Natural killer cell (primary cell): ENCODE results near the gene TNFAIP3. TPM values are rescaled to one million over a fixed set of nuclear protein-coding genes. Genes with fewer than 3 reads are reported as not detected.
A peak's percentile ranks its signal among the peaks of the same experiment; 100 is the strongest.

Source experiments
- ATAC-seq, 3 donors: fragments of 150-1000 bp in 2 of 3; fragments of 200-7000 bp in 1 of 3; cut with Tn5 transposase; 1 replicate in 1 of 3; 2 replicates in 2 of 3; pipeline ENCODE4 v1.10.0; 2021; ENCODE audit warnings: mild to moderate bottlenecking in 2 of 3, moderate library complexity in 2 of 3
- DNase-seq, 2 donors: peaks; one replicate each; pipeline versions ENCODE4 v3.0.0 to v3.0.0-alpha.2; 2013 to 2021; ENCODE audit warnings: mixed read lengths in 1 of 2
- H3K27ac ChIP-seq: one replicate; pipeline ENCODE4 v1.5.1; 2013; ENCODE audit warnings: mild to moderate bottlenecking, low read length
- H3K27me3 ChIP-seq: one replicate; pipeline ENCODE4 v1.6.1; 2013; ENCODE audit warnings: low read length; ENCODE audit not compliant: control insufficient read depth, insufficient read depth
- H3K36me3 ChIP-seq: one replicate; pipeline ENCODE4 v1.6.1; 2013; ENCODE audit warnings: low read length; ENCODE audit not compliant: control insufficient read depth, insufficient read depth
- H3K4me1 ChIP-seq: one replicate; pipeline ENCODE4 v1.6.1; 2013; ENCODE audit warnings: low read length; ENCODE audit not compliant: control insufficient read depth, insufficient read depth
- H3K4me3 ChIP-seq: one replicate; pipeline ENCODE4 v1.5.1; 2013; ENCODE audit warnings: low read length
- H3K9me3 ChIP-seq: one replicate; pipeline ENCODE4 v1.6.1; 2013; ENCODE audit warnings: low read length; ENCODE audit not compliant: control insufficient read depth, insufficient read depth
- H3K27ac Mint-ChIP-seq, 2 donors: one replicate each; pipeline ENCODE4 v1.8.0; 2022; ENCODE audit warnings: mild to moderate bottlenecking in 2 of 2, mixed read lengths in 2 of 2, moderate library complexity in 1 of 2
- H3K27me3 Mint-ChIP-seq, 2 donors: one replicate each; pipeline ENCODE4 v1.8.0; 2022; ENCODE audit warnings: low read depth in 2 of 2, mixed read lengths in 2 of 2
- H3K36me3 Mint-ChIP-seq: one replicate; pipeline ENCODE4 v1.8.0; 2022; ENCODE audit warnings: mixed read lengths
- H3K4me1 Mint-ChIP-seq, 2 donors: one replicate each; pipeline ENCODE4 v1.8.0; 2022; ENCODE audit warnings: mixed read lengths in 2 of 2
- H3K4me3 Mint-ChIP-seq: one replicate; pipeline ENCODE4 v1.8.0; 2022; ENCODE audit warnings: mild to moderate bottlenecking, moderate library complexity, mixed read lengths
- H3K9me3 Mint-ChIP-seq, 2 donors: one replicate each; pipeline ENCODE4 v1.8.0; 2022; ENCODE audit warnings: mixed read lengths in 2 of 2
- CTCF ChIP-seq: fragments of 200-600 bp; IDR thresholded peaks from one replicate; pipeline ENCODE4 v1.8.0; 2022; ENCODE audit warnings: antibody characterized with exemption
- WGBS: methylation state at CpG from one replicate; pipeline ENCODE4 v1.1.7; 2013; ENCODE audit warnings: missing lambda C conversion rate; ENCODE audit not compliant: insufficient coverage; 5-methylcytosine and 5-hydroxymethylcytosine counted together
- intact Hi-C: fragments of 100-400 bp; cut with micrococcal nuclease; formaldehyde crosslinking; loops from one replicate; pipeline ENCODE4 v1.14.2; 2022
- total RNA-seq, 4 donors: library from RNA; stranded (reverse); fragments of 120-200 nt in 1 of 4; gene quantifications; one replicate each; pipeline versions ENCODE4 v1.2.3 to v1.2.4, GENCODE V29; 2013 to 2022

Gene TNFAIP3
- total RNA-seq, 3 donors from 2014 or later (not counting 1 experiment from before 2014, with no cell fraction given), result 1,163 to 1,298 (median 1,241) TPM

- peak overlapping the region; percentile 85 for H3K27ac ChIP-seq
- Mint-ChIP-seq H3K27me3 (no peaks in the 10 kb centered on the region), H3K4me1 (peaks cover 76 to 77% of the 10 kb centered on the region in 2 donors), H3K4me3 (peak overlapping the region; percentile 29), H3K36me3 (no peaks in the 10 kb centered on the region), H3K9me3 (no peaks in the 10 kb centered on the region), H3K27ac (peak overlapping the region; percentile 92 to 99)
- TF ChIP-seq CTCF, result no peak
- H3K36me3 ChIP-seq, result no peaks in the 10 kb centered on the region
- intact Hi-C loops, result loop anchor here (1.0 to 5.0 kb wide), 5 partner anchors 13 to 151 kb away; no protein-coding TSS in a partner anchor
- peaks cover 52% of the 10 kb centered on the region for H3K4me1 ChIP-seq
- peak; percentile 51 to 78 (median 73) for ATAC-seq
- DNase-seq, result peak; percentile 65 to 96
- H3K9me3 ChIP-seq, result no peaks in the 10 kb centered on the region
- no peak overlapping the region for H3K4me3 ChIP-seq
- WGBS, result 38% methylated on average over 10 of the region's 11 CpGs
- no peaks in the 10 kb centered on the region for H3K27me3 ChIP-seq
These were observed 43.1 kb upstream of the TNFAIP3 start for GRCh38 chr6:137823826-137824555.

- no peaks in the 10 kb centered on the region for H3K9me3 ChIP-seq
- Mint-ChIP-seq H3K27ac (peak overlapping the region; percentile 92 to 99), H3K4me1 (peaks cover 79% of the 10 kb centered on the region in 2 donors), H3K4me3 (peak overlapping the region; percentile 29), H3K9me3 (no peaks in the 10 kb centered on the region), H3K27me3 (no peaks in the 10 kb centered on the region), H3K36me3 (no peaks in the 10 kb centered on the region)
- no peaks in the 10 kb centered on the region for H3K27me3 ChIP-seq
- WGBS, result no CpG with 5 or more reads among the region's 1 CpG
- H3K4me3 ChIP-seq, result no peak overlapping the region
- intact Hi-C loops, result loop anchor here (1.0 to 5.0 kb wide), 5 partner anchors 14 to 151 kb away; no protein-coding TSS in a partner anchor
- no peak for TF ChIP-seq CTCF
- no peaks in the 10 kb centered on the region for H3K36me3 ChIP-seq
- DNase-seq (no peak), ATAC-seq (no peak)
- peaks cover 52% of the 10 kb centered on the region for H3K4me1 ChIP-seq
- H3K27ac ChIP-seq, result peak overlapping the region; percentile 85
These were observed 42.5 kb upstream of the TNFAIP3 start for GRCh38 chr6:137824556-137824879.

- Histone ChIP-seq H3K27ac (peak overlapping the region; percentile 85), H3K27me3 (no peaks in the 10 kb centered on the region), H3K9me3 (no peaks in the 10 kb centered on the region), H3K4me1 (peaks cover 51% of the 10 kb centered on the region), H3K36me3 (no peaks in the 10 kb centered on the region), H3K4me3 (no peak overlapping the region)
- DNase-seq (peak in 1 of 2 donors; percentile 49), ATAC-seq (no peak)
- peak overlapping the region; percentile 92 to 99 for H3K27ac Mint-ChIP-seq
- H3K27me3 Mint-ChIP-seq, result no peaks in the 10 kb centered on the region
- H3K4me1 Mint-ChIP-seq, result peaks cover 76 to 79% of the 10 kb centered on the region in 2 donors
- peak overlapping the region; percentile 37 for H3K4me3 Mint-ChIP-seq
- no peaks in the 10 kb centered on the region for H3K36me3 Mint-ChIP-seq
- 86% methylated on average over 2 of the region's 2 CpGs for WGBS
- intact Hi-C loops, result loop anchor here (1.0 to 5.0 kb wide), 5 partner anchors 14 to 150 kb away; no protein-coding TSS in a partner anchor
- no peaks in the 10 kb centered on the region for H3K9me3 Mint-ChIP-seq
- TF ChIP-seq CTCF, result no peak
These were observed 42.2 kb upstream of the TNFAIP3 start for GRCh38 chr6:137824896-137825295.
